Upper lobe of left lung (tissue), 6 donors: ENCODE results near the gene ADPRS. TPM values are rescaled to one million over a fixed set of nuclear protein-coding genes. Genes with fewer than 3 reads are reported as not detected.

Experiments used
- ATAC-seq, 2 donors: fragments of 200-7000 bp; cut with Tn5 transposase; one replicate each; pipeline ENCODE4 v1.9.1; 2022; ENCODE audit warnings: mild to moderate bottlenecking in 2 of 2, moderate library complexity in 2 of 2; ENCODE audit not compliant: low FRiP score in 2 of 2
- DNase-seq, 2 donors: peaks; one replicate each; pipeline ENCODE4 v3.0.0-alpha.2; 2019 to 2020
- H3K27ac ChIP-seq, 4 donors: fragments of 200-600 bp; sonication (generic); one replicate each; pipeline ENCODE4 v1.5.1; 2016 to 2019
- H3K27me3 ChIP-seq, 4 donors: fragments of 200-600 bp; sonication (generic); one replicate each; pipeline ENCODE4 v1.5.1; 2017 to 2019
- H3K36me3 ChIP-seq, 4 donors: fragments of 200-600 bp; sonication (generic); one replicate each; pipeline ENCODE4 v1.5.1; 2016 to 2019
- H3K4me1 ChIP-seq, 4 donors: fragments of 200-600 bp; sonication (generic); one replicate each; pipeline ENCODE4 v1.5.1; 2018 to 2019
- H3K4me3 ChIP-seq, 4 donors: fragments of 200-600 bp; sonication (generic); one replicate each; pipeline ENCODE4 v1.5.1; 2017 to 2019; ENCODE audit warnings: mild to moderate bottlenecking in 2 of 4, moderate library complexity in 1 of 4
- H3K9me3 ChIP-seq, 4 donors: fragments of 200-600 bp; sonication (generic); one replicate each; pipeline ENCODE4 v1.5.1; 2018 to 2019
- EP300 ChIP-seq, 4 donors: sonication (generic); formaldehyde crosslinking; IDR thresholded peaks; one replicate each; pipeline ENCODE4 v1.5.1; 2017; ENCODE audit warnings: antibody characterized with exemption in 4 of 4, control low read depth in 2 of 4
- POLR2A ChIP-seq, 4 donors: fragments of 450-650 bp; IDR thresholded peaks; one replicate each; pipeline ENCODE4 v1.5.1; 2016 to 2017; ENCODE audit warnings: antibody characterized with exemption in 4 of 4, mild to moderate bottlenecking in 2 of 4
- POLR2AphosphoS5 ChIP-seq, 2 donors: sonication (generic); formaldehyde crosslinking; IDR thresholded peaks; one replicate each; pipeline ENCODE4 v1.5.1; 2017; ENCODE audit warnings: antibody characterized with exemption in 2 of 2
- WGBS, 2 donors: methylation state at CpG; one replicate each; pipeline ENCODE4 v1.1.5; 2017 to 2018; 5-methylcytosine and 5-hydroxymethylcytosine counted together
- total RNA-seq, 6 donors: library from RNA; depleted of rRNA in 4 of 6; stranded (reverse); fragments of >200 nt in 4 of 6; gene quantifications; one replicate each; pipeline versions ENCODE4 v1.1.0 to v1.2.1, GENCODE V29; 2016 to 2021
- TF ChIP-seq, protein P1 (sequence below), 6 experiments: fragments of 450-650 bp in 4 of 6; fragments of 200-600 bp in 2 of 6; sonication (generic) in 2 of 6; IDR thresholded peaks; one replicate each; pipeline ENCODE4 v1.5.1; 2016 to 2019; ENCODE audit warnings: antibody characterized with exemption in 6 of 6
- donor health status: DM: no; HTN: no; CAD: no; lungs with moderate emphysema.
- donor health status: DM: no; HTN: yes; CAD: no; lungs with severe emphysema.

ADPRS gene
- total RNA-seq, 6 donors from 2014 or later: 29.3 to 60.0 (median 45.8) TPM

DNA sequence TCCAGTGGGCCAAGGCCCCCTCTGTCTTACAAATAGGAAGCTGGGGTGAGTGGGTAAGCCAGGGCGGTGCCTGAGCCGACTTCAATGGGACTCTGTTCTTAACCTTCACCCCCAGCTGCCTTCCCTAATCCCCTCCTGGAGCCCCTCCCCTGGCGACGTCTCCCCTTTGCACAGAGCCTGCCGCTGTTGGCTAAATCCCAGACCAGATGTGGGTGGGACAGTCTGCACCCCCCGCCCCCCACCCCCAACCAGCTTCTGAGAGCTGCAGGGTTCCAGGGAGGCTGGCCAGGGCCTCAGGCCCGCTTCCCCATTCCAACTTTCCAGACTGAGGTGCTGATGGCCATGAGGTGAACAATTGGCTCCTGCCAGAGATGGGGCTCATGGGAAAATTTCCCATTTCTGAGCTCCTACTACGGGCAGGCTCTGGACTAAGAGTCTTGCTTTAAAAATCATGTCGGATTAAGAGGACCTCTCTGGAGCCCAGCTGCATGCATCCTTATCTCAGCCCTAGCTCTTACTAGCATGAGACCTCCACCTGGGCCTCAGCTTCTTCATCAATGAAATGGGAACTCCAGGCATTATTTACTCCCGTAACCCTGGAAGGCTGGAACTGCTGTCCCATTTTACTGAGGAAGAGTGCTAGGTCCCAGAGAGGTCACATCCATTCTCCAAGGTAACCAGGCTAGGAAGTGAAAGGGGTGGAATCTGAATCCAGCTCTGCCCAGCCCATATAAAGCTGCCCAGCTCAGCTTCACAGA is 29.9 kb downstream of the ADPRS start:
- no peaks in the 10 kb centered on the region for H3K27me3 ChIP-seq
- no peaks in the 10 kb centered on the region for H3K36me3 ChIP-seq
- TF ChIP-seq, protein P1, sequence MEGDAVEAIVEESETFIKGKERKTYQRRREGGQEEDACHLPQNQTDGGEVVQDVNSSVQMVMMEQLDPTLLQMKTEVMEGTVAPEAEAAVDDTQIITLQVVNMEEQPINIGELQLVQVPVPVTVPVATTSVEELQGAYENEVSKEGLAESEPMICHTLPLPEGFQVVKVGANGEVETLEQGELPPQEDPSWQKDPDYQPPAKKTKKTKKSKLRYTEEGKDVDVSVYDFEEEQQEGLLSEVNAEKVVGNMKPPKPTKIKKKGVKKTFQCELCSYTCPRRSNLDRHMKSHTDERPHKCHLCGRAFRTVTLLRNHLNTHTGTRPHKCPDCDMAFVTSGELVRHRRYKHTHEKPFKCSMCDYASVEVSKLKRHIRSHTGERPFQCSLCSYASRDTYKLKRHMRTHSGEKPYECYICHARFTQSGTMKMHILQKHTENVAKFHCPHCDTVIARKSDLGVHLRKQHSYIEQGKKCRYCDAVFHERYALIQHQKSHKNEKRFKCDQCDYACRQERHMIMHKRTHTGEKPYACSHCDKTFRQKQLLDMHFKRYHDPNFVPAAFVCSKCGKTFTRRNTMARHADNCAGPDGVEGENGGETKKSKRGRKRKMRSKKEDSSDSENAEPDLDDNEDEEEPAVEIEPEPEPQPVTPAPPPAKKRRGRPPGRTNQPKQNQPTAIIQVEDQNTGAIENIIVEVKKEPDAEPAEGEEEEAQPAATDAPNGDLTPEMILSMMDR (IDR thresholded peaks at IDR 0.05): no peak
- TF ChIP-seq EP300 (IDR thresholded peaks at IDR 0.05) (no peak), POLR2A (IDR thresholded peaks at IDR 0.05) (no peak), POLR2AphosphoS5 (IDR thresholded peaks at IDR 0.05) (no peak)
- H3K4me3 ChIP-seq: no peak overlapping the region
- no peaks in the 10 kb centered on the region for H3K9me3 ChIP-seq
- ATAC-seq: no peak
- DNase-seq: no peak
- peaks cover 5 to 22% (median 12%) of the 10 kb centered on the region in 4 donors for H3K4me1 ChIP-seq
- whole genome bisulfite sequencing, 2 donors: 71 to 80% methylated on average over 8 to 10 of the region's 10 CpGs
- H3K27ac ChIP-seq: no peak overlapping the region

DNA sequence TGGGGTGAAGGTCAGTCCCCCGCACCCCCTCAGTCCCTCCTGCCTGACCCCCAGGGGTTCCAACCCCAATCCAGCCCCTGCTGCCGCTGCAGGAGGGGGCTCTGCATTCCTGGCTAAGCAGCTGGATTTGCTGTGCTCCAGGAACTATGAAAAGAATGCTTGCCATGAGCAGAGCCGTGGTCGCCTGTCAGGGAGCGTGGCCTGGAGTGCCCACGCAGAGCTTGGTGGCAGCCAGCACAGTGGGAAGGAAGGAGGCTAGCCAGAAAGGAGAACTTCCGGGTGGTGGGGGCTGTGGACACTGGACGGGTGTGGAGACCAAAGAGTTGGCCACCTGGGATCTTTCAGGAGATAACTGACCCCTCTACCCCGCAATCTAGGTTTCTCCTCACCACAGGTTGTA is 30.8 kb downstream of the ADPRS start:
- Histone ChIP-seq H3K27ac (no peak overlapping the region), H3K4me3 (no peak overlapping the region), H3K9me3 (no peaks in the 10 kb centered on the region), H3K4me1 (peaks cover 6 to 31% (median 12%) of the 10 kb centered on the region in 4 donors), H3K36me3 (no peaks in the 10 kb centered on the region), H3K27me3 (peaks cover 0 to 1% (median 0%) of the 10 kb centered on the region in 4 donors)
- ATAC-seq: no peak
- no peak for DNase-seq
- 46 to 55% methylated on average over 8 of the region's 9 CpGs for WGBS, 2 donors
- no peak for TF ChIP-seq EP300 (IDR thresholded peaks at IDR 0.05)
- TF ChIP-seq POLR2AphosphoS5 (IDR thresholded peaks at IDR 0.05): no peak
- TF ChIP-seq, protein P1 (IDR thresholded peaks at IDR 0.05): no peak
- TF ChIP-seq POLR2A (IDR thresholded peaks at IDR 0.05): no peak

DNA sequence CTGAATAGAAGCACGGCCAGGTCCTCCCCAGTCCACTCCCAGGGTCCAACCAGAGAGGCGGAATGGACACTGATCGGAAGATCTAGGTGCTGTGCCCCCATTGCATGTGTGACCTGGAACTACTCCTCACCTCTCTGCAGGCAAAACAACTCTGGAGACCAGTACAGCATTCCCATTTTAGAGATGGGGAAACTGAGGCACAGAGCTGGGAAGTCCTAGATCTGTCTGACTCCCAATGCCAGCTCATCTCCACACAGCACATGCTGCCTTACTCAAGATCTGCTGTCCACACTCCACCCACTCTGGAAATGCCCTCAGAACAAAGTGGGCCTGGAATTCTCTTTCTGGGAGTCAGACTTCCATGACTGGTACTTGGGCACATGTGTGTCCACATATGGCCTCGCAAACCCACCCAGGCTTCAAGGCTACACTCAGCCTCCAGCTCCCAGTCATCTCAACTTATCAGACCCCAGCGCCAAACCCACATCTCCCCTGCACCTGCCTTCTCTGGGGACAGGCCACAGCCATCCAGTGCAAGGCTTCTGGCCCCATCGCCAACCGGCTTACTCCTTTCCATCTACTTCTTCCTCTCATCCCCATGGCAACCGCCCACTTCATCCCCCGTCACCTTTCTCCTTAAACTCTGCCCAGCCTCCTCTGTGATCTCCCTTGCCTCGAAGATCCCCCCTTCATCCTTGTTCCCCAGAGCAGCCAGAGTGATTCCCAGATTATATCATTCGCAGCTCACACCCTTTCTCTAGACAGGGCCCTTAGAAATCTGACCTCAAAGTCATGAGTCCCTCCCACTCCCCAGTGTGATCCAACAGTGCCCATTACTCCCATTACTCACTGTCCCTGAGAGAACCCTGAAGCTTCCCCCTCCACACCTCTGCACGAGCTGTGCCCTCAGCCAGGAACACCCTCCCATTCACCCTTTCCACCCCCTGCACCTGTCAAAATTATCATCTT is 33.7 kb downstream of the ADPRS start:
- ATAC-seq (no peak), DNase-seq (no peak)
- Histone ChIP-seq H3K4me3 (no peak overlapping the region), H3K9me3 (no peaks in the 10 kb centered on the region), H3K27ac (peak overlapping the region in 1 of 4 donors; percentile 45), H3K27me3 (peaks cover 0 to 12% (median 2%) of the 10 kb centered on the region in 4 donors), H3K36me3 (no peaks in the 10 kb centered on the region), H3K4me1 (peaks cover 11 to 31% (median 14%) of the 10 kb centered on the region in 4 donors)
- TF ChIP-seq POLR2AphosphoS5 (IDR thresholded peaks at IDR 0.05): no peak
- TF ChIP-seq, protein P1 (IDR thresholded peaks at IDR 0.05): no peak
- TF ChIP-seq EP300 (IDR thresholded peaks at IDR 0.05): no peak
- TF ChIP-seq POLR2A (IDR thresholded peaks at IDR 0.05): no peak
- WGBS, 2 donors: 81 to 90% methylated on average over 12 of the region's 12 CpGs

DNA sequence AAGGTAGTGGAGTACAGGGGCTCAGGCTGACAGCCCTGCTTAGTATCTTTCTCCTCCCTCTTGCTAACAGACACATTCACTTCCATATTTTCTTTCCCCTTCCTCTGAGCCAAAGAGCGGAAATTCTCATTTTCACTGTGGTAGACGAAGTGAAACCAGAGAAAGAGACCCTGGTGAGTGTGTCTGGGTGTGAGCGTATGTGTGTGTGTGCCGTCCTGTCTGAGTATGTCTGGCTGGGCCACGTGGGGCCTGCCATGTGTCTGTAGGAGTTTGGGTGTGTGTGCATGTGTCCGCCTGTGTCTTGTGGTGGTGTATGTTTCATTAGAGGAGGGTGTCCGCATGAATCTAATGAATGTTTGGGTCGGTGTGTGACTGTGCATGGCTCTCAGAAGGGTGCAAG is 34.7 kb downstream of the ADPRS start:
- H3K4me1 ChIP-seq: peaks cover 11 to 31% (median 14%) of the 10 kb centered on the region in 4 donors
- H3K4me3 ChIP-seq: no peak overlapping the region
- no peaks in the 10 kb centered on the region for H3K9me3 ChIP-seq
- ATAC-seq: peak; percentile 23 to 76
- H3K36me3 ChIP-seq: no peaks in the 10 kb centered on the region
- DNase-seq: peak in 1 of 2 donors; percentile 32
- 43 to 65% methylated on average over 8 of the region's 8 CpGs for WGBS, 2 donors
- TF ChIP-seq POLR2AphosphoS5 (IDR thresholded peaks at IDR 0.05): no peak
- TF ChIP-seq POLR2A (IDR thresholded peaks at IDR 0.05): no peak
- TF ChIP-seq, protein P1 (IDR thresholded peaks at IDR 0.05): no peak
- peak overlapping the region in 1 of 4 donors; percentile 45 for H3K27ac ChIP-seq
- H3K27me3 ChIP-seq: peaks cover 0 to 12% (median 2%) of the 10 kb centered on the region in 4 donors
